Astrocyte of the cerebellum (primary cell): ENCODE data around the gene JAK3.
A peak's percentile ranks its signal among the peaks of the same experiment; 100 is the strongest.
"Not testable (repeated sequence)": the region's sequence is repeated elsewhere in the genome, so short reads cannot be mapped to it uniquely, and the experiment has no call there.

Experiments
- DNase-seq: peaks from one replicate; pipeline ENCODE4 v3.0.0-alpha.2; 2011; ENCODE audit warnings: low read depth
- H3K4me3 ChIP-seq: 2 replicates; pipeline ENCODE4 v1.5.1; 2011; ENCODE audit warnings: mild to moderate bottlenecking, low read depth, low read length, moderate library complexity
- CTCF ChIP-seq: IDR thresholded peaks from 2 replicates; pipeline ENCODE4 v1.5.1; 2012; ENCODE audit warnings: low read length, low read depth, moderate library complexity, mild to moderate bottlenecking; ENCODE audit errors: missing control alignments
- in situ Hi-C: cut with HindIII; loops from 2 replicates; pipeline ENCODE4 v1.10.0; 2017; ENCODE audit warnings: low sequenced_read_pairs

Gene JAK3

GRCh38 chr19:17847538-17848366, at the start of gene JAK3:
Gene JAK3, minus strand, starts transcription at chr19:17847982. Its CDS starts 3,565 bp downstream, at chr19:17844417.
- H3K4me3 ChIP-seq: peak within 1 kb of the TSS; percentile 22
- in situ Hi-C loops: no loop called here
- no peak for TF ChIP-seq CTCF
- no peak for DNase-seq

GRCh38 chr19:17893766-17894165, 46.0 kb upstream of the JAK3 start:
- H3K4me3 ChIP-seq: no peak overlapping the region
- no peak for TF ChIP-seq CTCF
- DNase-seq: no peak
- in situ Hi-C loops: no loop called here

- in situ Hi-C loops: no loop called here
- no peak for TF ChIP-seq CTCF
- peak; percentile 32 for DNase-seq
- H3K4me3 ChIP-seq: no peak overlapping the region
Measured at GRCh38 chr19:17889609-17890214, 41.9 kb upstream of the JAK3 start.

- TF ChIP-seq CTCF: no peak
- no peak overlapping the region for H3K4me3 ChIP-seq
- in situ Hi-C loops: no loop called here
- DNase-seq: no peak
Measured at GRCh38 chr19:17888260-17888659, 40.5 kb upstream of the JAK3 start.

GRCh38 chr19:17887221-17887620, 39.4 kb upstream of the JAK3 start:
- DNase-seq, in situ Hi-C loops, H3K4me3 ChIP-seq: not testable (repeated sequence)

GRCh38 chr19:17886515-17886914, 38.7 kb upstream of the JAK3 start:
- no peak for DNase-seq
- no peak for TF ChIP-seq CTCF
- no peak overlapping the region for H3K4me3 ChIP-seq
- in situ Hi-C loops: no loop called here
